ENCODE data around the gene EHD2.

Gene EHD2

DNA sequence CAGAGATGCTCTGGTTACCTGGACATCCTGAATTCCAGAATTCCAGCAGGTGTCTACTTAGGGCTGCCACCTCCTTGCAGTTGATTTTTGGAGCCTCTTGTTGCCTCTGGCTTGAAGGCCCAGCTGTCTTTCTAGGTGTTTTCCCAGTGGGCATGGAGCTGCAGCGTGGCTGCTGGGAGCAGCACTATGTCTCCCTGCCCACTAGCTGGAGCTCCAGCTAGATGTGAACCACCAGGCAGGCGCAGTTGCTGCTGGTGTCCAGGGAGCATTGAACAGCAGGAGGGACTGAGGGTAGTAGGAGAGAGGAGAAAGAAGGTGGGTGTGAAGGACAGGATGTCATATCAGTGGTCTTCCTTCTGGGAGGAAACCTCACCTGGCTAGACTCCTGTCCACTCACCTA, 55.4 kb downstream of the EHD2 start:
- TF ChIP-seq CTCF (IDR thresholded peaks at IDR 0.05): no peak

DNA sequence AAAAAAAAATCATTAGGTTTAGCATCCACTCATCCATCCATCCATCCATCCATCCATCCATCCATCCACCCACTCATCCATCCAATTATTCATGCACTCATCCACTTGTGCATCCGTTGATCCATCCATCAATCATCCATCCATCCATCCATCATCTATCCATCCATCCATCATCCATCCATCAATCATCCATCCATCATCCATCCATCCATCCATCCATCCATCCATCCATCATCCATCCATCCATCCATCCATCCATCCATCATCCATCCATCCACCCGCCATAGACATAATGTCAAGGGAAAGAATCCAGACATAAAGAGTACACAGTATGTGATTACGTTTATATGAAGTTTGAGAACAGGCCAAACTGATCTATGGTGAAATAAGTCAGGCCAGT, 56.3 kb downstream of the EHD2 start:
- no peak for TF ChIP-seq CTCF (IDR thresholded peaks at IDR 0.05)

DNA sequence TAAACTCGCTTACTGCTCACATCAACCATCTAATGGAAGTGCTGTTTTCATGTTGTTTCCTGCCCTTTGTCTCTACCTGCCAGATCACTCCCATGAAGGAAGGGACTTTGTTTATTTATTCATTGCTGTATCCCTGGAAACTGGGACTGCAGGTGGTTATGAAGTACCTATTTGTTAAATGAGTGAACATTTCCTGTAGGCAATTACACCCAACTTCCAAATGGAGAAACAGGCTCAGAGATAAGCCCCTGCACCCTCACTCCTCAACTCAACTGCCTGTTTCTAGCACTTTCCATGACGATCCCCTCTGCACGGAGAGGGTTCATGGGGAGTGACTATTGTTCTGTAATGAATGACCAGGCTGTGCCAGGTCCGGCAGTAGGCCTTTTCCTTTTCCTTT, 63.3 kb downstream of the EHD2 start:
- no peak for TF ChIP-seq CTCF (IDR thresholded peaks at IDR 0.05)

DNA sequence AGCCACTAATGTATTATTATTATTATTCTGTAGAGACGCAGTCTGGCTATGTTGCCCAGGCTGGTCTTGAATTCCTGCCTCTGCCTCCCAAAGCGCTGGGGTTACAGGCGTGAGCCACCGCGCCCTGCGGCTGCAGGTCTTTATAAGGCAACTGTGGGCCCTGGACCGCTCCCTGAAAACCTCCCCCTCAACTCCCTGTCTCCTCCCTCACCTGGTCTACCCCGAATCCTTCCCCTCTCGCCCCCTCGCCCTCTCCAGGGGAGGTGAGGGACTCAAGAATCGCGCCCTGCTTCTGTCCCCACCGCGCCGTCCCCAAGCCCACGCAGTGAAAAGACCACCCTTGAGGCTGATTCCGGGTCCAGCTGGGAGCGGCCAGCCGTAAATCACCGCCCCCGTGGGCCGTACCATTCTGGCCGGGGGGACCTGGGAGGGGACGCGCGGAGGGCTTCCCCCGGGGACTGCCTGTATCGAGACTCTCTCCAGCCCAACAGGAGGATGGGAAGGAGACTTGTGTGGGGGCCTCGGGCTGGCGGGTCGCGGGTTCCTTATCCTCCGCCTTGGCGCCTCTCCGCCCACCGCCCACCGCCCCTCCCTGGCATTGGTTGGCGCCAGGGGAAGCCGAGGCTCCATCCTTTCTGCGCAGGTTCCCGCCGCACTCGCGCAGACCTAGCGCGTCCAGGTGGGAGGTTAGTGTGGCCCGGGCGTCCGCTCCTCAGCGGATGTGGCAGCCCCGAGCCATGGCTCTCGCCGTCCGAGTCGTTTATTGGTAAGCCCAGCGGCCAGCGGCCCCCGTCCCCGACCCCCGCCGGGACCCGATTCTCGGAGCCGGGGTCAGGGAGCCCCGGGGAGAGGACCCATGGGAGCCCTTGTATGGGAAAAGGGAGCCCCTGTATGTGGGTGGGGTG, 65.1 kb downstream of the EHD2 start, which contains the start of gene SELENOW:
SELENOW (plus strand) TSS at position 655 of the 905 bp plus-strand sequence; CDS start at position 738, 83 bp downstream.
- no peak for TF ChIP-seq CTCF (IDR thresholded peaks at IDR 0.05)

DNA sequence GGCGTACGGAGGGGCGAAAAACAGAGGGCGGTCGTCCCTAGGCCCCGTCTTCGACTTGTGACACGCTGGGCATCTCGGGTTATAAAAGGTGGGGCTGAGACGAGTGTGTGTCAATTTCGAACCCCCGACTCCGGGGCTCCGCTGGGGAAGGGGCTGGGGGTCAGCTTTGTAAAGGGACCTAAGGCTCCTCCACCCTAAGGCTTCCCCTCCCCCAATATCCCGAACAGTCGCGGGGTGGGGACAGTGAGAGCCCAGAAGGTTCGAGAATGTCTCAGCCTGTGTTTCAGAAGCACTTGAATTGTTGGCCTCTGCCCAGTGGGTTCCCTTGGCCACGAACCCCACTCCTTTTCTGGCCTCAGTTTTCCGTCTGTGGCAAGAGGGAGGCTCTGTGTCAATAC, 65.7 kb downstream of the EHD2 start:
- no peak for TF ChIP-seq CTCF (IDR thresholded peaks at IDR 0.05)

- TF ChIP-seq CTCF (IDR thresholded peaks at IDR 0.05): no peak
Observed at GRCh38 chr19:47779524-47780214, 66.4 kb downstream of the EHD2 start.

GRCh38 chr19:47780215-47780551, 67.0 kb downstream of the EHD2 start:
- TF ChIP-seq CTCF (IDR thresholded peaks at IDR 0.05): no peak

Data from LNCAP (cell line).